Measurements from ENCODE around the gene CPE. TPM values are rescaled to one million over a fixed set of nuclear protein-coding genes. Genes with fewer than 3 reads are reported as not detected.

CPE gene
- total RNA-seq, 2 donors from 2014 or later, result 717 to 885 TPM

DNA sequence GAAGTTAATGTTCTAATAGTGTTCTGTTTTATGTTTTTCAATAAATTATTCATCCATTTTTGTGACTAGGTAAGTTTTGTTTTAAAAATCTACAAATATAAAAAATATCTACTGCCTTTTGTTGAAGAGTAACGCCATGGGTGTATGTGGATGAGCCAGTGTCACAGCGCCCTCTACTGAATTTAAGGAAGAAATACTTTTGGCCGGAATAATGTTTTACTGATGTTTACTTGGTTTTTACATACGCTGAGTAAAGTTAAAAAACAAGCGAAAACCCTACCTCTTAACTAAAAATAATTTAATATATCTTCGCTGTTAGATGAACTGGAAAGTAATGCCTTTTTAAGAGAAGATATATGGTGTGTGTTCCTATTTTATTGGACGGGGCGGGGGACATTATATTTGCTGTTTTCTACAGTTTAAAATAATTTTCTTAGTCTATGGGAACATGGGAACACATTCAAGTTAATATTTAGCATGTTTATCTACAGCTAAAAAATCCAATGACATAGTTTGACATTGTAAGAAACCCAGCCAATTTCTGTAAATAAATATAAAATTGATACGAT, 86.1 kb downstream of the CPE start:
- WGBS, result 26% methylated on average over 9 of the region's 9 CpGs
- Histone ChIP-seq H3K4me3 (no peak overlapping the region), H3K9me3 (no peaks in the 10 kb centered on the region), H3K4me1 (replicated peaks) (no peaks in the 10 kb centered on the region), H3K27me3 (replicated peaks; ENCODE audit: insufficient read depth) (no peaks in the 10 kb centered on the region), H3K36me3 (no peaks in the 10 kb centered on the region), H3K27ac (peak overlapping the region in 1 of 2 donors; percentile 82)
- DNase-seq (ENCODE audit: low spot score), result no peak
- TF ChIP-seq POLR2A (IDR thresholded peaks at IDR 0.05), result no peak
- TF ChIP-seq, protein P1, sequence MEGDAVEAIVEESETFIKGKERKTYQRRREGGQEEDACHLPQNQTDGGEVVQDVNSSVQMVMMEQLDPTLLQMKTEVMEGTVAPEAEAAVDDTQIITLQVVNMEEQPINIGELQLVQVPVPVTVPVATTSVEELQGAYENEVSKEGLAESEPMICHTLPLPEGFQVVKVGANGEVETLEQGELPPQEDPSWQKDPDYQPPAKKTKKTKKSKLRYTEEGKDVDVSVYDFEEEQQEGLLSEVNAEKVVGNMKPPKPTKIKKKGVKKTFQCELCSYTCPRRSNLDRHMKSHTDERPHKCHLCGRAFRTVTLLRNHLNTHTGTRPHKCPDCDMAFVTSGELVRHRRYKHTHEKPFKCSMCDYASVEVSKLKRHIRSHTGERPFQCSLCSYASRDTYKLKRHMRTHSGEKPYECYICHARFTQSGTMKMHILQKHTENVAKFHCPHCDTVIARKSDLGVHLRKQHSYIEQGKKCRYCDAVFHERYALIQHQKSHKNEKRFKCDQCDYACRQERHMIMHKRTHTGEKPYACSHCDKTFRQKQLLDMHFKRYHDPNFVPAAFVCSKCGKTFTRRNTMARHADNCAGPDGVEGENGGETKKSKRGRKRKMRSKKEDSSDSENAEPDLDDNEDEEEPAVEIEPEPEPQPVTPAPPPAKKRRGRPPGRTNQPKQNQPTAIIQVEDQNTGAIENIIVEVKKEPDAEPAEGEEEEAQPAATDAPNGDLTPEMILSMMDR (IDR thresholded peaks at IDR 0.05), result peak; percentile 66 to 89 (median 82)
- peak; percentile 56 for TF ChIP-seq POLR2AphosphoS5 (IDR thresholded peaks at IDR 0.05)
- intact Hi-C loops (cut with DNase I), result loop anchor here (5.0 to 10.0 kb wide), 2 partner anchors 90 to 333 kb away; partner anchors contain the start of gene CPE

DNA sequence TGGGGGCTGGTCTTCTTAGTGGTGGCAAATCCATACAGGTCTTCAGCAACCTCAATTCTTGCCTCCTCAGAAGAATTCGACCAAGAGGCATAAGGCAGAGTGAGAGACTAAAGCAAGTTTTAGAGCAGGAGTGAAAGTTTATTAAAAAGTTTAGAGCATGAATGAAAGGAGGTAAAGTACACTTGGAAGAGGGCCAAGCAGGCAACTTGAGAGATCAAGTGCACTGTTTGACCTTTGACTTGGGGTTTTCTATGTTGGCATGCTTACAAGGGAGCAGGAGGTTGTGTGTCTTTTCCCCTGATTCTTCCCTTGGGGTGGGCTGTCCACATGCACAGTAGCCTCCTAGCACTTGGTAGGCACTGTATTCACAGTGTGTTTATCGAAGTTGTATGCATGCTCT, 91.2 kb downstream of the CPE start:
- intact Hi-C loops (cut with DNase I), result no loop called here
- TF ChIP-seq, protein P1 (IDR thresholded peaks at IDR 0.05), result no peak
- TF ChIP-seq POLR2AphosphoS5 (IDR thresholded peaks at IDR 0.05), result no peak
- no peak for TF ChIP-seq POLR2A (IDR thresholded peaks at IDR 0.05)

DNA sequence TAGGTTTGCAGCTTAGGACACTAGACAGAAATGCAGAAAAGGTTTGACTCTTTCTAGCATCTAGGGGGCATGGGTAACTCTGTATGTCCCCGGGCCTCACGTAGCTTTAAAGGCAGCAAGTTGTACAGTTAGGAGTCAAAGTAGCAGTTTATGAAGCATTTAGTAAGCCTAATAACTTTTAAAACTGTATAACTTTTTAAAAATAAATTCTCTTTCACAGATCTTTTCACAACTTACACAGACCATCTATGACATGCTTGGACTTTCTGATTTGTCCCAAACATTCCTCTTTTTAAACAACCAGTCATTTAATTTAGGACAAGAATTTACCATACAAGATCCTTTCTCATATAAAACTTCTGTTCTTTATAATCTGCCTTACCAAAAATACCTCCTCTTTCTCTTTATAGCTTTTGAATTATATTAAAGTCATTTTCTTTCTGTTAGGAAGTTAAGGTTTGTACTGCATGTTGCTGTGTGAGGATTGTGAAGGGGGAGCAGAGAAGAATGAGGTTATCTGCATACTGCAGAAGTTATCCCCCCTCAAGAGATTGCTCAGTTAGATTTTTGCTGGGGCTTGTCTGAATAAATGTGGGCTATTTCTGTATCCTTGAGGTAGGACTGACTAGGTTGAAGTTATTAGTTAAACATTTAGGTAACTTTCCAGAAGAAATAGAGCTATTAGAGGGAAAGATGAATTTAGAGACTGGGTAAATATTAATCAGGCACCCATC, 94.3 kb downstream of the CPE start:
- intact Hi-C loops (cut with DNase I), result no loop called here
- no peaks in the 10 kb centered on the region for H3K4me1 ChIP-seq (replicated peaks)

More for the DNA sequence above, 91.2 kb downstream of the CPE start:
- no peaks in the 10 kb centered on the region for H3K4me1 ChIP-seq (replicated peaks)
- no peaks in the 10 kb centered on the region for H3K9me3 ChIP-seq
- 88% methylated on average over 2 of the region's 2 CpGs for WGBS
- no peaks in the 10 kb centered on the region for H3K36me3 ChIP-seq
- H3K27me3 ChIP-seq (replicated peaks; ENCODE audit: insufficient read depth), result no peaks in the 10 kb centered on the region
- no peak for DNase-seq (ENCODE audit: low spot score)
- no peak overlapping the region for H3K27ac ChIP-seq
- no peak overlapping the region for H3K4me3 ChIP-seq

DNA sequence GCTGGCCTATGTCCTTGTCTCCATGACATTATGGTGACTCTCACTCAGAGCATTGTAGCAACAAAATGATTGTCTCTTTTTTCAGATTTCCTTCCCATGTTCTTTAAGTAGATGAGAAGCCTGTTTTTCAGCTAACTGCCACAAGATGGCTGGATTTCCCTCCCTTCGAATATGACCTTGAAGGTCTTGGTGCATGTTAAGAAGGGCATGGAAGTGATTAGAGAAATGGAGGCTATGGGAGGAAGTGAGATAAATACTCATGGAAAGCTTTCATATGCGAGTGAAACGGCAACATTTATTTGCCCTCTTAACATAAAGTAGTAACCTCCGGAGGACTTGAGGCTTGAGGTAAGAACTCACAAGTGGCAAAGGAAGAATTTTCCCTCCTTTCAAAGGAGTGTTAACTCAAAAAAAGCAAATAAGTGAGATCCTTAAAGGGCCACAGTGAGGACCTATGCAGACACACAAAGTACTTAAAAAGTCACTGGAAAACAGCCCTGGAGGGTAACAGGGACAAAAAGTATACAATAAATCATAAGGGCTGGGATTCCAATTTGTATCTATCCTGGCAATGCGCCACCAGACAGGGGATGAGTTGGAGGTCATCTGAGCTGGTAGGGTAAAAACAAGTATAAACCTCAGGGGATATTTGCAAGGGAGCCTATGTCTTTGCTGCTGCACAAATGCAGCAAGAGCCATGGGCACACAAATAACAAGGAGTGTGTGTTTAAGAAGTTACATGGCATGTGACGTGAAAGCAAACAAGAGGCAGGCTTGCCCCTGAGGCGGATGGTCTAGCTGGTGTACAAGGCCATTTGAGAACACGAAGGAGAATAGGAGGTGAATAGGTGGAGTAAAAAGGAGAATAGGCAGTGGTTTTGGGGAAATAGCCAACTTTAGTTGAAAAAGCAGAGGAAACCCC, 96.2 kb downstream of the CPE start:
- H3K27ac ChIP-seq, result no peak overlapping the region
- DNase-seq (ENCODE audit: low spot score), result no peak
- no peaks in the 10 kb centered on the region for H3K9me3 ChIP-seq
- H3K4me3 ChIP-seq, result no peak overlapping the region
- no peaks in the 10 kb centered on the region for H3K4me1 ChIP-seq (replicated peaks)
- no peaks in the 10 kb centered on the region for H3K27me3 ChIP-seq (replicated peaks; ENCODE audit: insufficient read depth)
- H3K36me3 ChIP-seq, result no peaks in the 10 kb centered on the region
- TF ChIP-seq POLR2A (IDR thresholded peaks at IDR 0.05) (no peak), POLR2AphosphoS5 (IDR thresholded peaks at IDR 0.05) (no peak)
- TF ChIP-seq, protein P1 (IDR thresholded peaks at IDR 0.05), result no peak
- intact Hi-C loops (cut with DNase I), result no loop called here
- 87% methylated on average over 8 of the region's 8 CpGs for WGBS

More for the DNA sequence above, 94.3 kb downstream of the CPE start:
- Histone ChIP-seq H3K36me3 (no peaks in the 10 kb centered on the region), H3K27me3 (replicated peaks; ENCODE audit: insufficient read depth) (no peaks in the 10 kb centered on the region), H3K4me3 (no peak overlapping the region), H3K27ac (no peak overlapping the region), H3K9me3 (no peaks in the 10 kb centered on the region)
- no peak for DNase-seq (ENCODE audit: low spot score)
- 74% methylated on average over 2 of the region's 2 CpGs for WGBS
- no peak for TF ChIP-seq POLR2A (IDR thresholded peaks at IDR 0.05)
- TF ChIP-seq, protein P1 (IDR thresholded peaks at IDR 0.05), result no peak
- TF ChIP-seq POLR2AphosphoS5 (IDR thresholded peaks at IDR 0.05), result no peak

Data from prostate gland (tissue), 2 donors.